Measurements from ENCODE around the gene SYTL5.

Gene SYTL5

DNA sequence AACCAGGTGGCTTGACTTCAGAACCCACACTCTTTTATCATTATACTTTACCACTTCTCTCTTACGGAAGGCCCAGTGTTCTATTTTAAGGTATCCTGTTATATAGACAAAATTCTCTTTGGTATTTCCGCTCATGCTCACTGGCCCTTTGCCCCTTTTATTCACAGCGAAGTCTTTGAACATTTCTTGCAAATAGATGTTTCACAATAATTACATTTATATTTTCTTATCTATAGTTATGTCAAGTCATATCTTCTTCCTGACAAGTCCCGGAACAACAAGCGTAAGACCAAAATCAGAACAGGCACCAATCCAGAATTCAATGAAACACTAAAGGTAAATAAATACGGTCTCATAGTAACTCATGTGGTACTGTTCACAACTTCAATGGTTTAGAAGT is 102.0 kb downstream of the SYTL5 start:
- Histone ChIP-seq H3K23ac (ENCODE audit: low read depth, low read length, poor library complexity) (no peak overlapping the region), H3K79me1 (ENCODE audit: low read depth, low read length) (no peaks in the 10 kb centered on the region), H2AK5ac (ENCODE audit: low read depth, low read length) (no peak overlapping the region), H3K4me1 (ENCODE audit: control insufficient read depth in 2 of 2, insufficient read depth in 1 of 2, low read depth in 1 of 2, low read length in 2 of 2) (no peaks in the 10 kb centered on the region), H3K27ac (replicated peaks; ENCODE audit: low read length) (no peak overlapping the region), H3K4me3 (ENCODE audit: low read length in 2 of 2) (no peak overlapping the region), H3K18ac (ENCODE audit: low read length) (no peak overlapping the region), H3K36me3 (replicated peaks in 1 of 2; ENCODE audit: control insufficient read depth in 2 of 2, insufficient read depth in 2 of 2, low read length in 2 of 2) (no peaks in the 10 kb centered on the region), H4K8ac (ENCODE audit: low read depth, low read length) (no peak overlapping the region), H3K14ac (ENCODE audit: low read length) (no peak overlapping the region), H2BK5ac (ENCODE audit: low read length) (no peak overlapping the region), H3K4me2 (ENCODE audit: insufficient read depth, low read length, poor library complexity, severe bottlenecking) (no peak overlapping the region), H2BK12ac (ENCODE audit: low read length) (no peak overlapping the region), H3K27me3 (ENCODE audit: control insufficient read depth in 3 of 3, insufficient read depth in 3 of 3, low read depth in 1 of 3, low read length in 3 of 3) (no peaks in the 10 kb centered on the region), H4K91ac (ENCODE audit: low read depth, low read length, poor library complexity) (no peak overlapping the region), H3K9ac (ENCODE audit: low read depth, low read length, poor library complexity) (no peak overlapping the region), H3K9me3 (replicated peaks in 1 of 2; ENCODE audit: control insufficient read depth in 2 of 2, insufficient read depth in 1 of 2, low read depth in 1 of 2, low read length in 2 of 2) (no peaks in the 10 kb centered on the region), H2BK120ac (ENCODE audit: low read depth, low read length) (no peak overlapping the region), H2AFZ (ENCODE audit: low read length) (no peak overlapping the region), H2BK15ac (ENCODE audit: low read length) (no peak overlapping the region), H3K4ac (ENCODE audit: low read length) (no peak overlapping the region)
- DNase-seq (ENCODE audit: low spot score), result no peak
- no CpG with 5 or more reads among the region's 6 CpGs for WGBS, 2 donors (ENCODE audit: extremely low coverage in 2 of 2, insufficient read length in 2 of 2, insufficient replicate concordance in 1 of 2)

- Histone ChIP-seq H2BK15ac (ENCODE audit: low read length) (no peak overlapping the region), H2BK12ac (ENCODE audit: low read length) (no peak overlapping the region), H3K4ac (ENCODE audit: low read length) (no peak overlapping the region), H2AFZ (ENCODE audit: low read length) (no peak overlapping the region), H4K91ac (ENCODE audit: low read depth, low read length, poor library complexity) (no peak overlapping the region), H3K18ac (ENCODE audit: low read length) (no peak overlapping the region), H3K4me3 (ENCODE audit: low read length in 2 of 2) (no peak overlapping the region), H4K8ac (ENCODE audit: low read depth, low read length) (no peak overlapping the region), H3K14ac (ENCODE audit: low read length) (no peak overlapping the region), H3K36me3 (replicated peaks in 1 of 2; ENCODE audit: control insufficient read depth in 2 of 2, insufficient read depth in 2 of 2, low read length in 2 of 2) (no peaks in the 10 kb centered on the region), H3K27me3 (ENCODE audit: control insufficient read depth in 3 of 3, insufficient read depth in 3 of 3, low read depth in 1 of 3, low read length in 3 of 3) (no peaks in the 10 kb centered on the region), H2BK120ac (ENCODE audit: low read depth, low read length) (no peak overlapping the region), H3K9me3 (replicated peaks in 1 of 2; ENCODE audit: control insufficient read depth in 2 of 2, insufficient read depth in 1 of 2, low read depth in 1 of 2, low read length in 2 of 2) (no peaks in the 10 kb centered on the region), H3K27ac (replicated peaks; ENCODE audit: low read length) (no peak overlapping the region), H3K4me2 (ENCODE audit: insufficient read depth, low read length, poor library complexity, severe bottlenecking) (no peak overlapping the region), H3K23ac (ENCODE audit: low read depth, low read length, poor library complexity) (no peak overlapping the region), H3K9ac (ENCODE audit: low read depth, low read length, poor library complexity) (no peak overlapping the region), H3K4me1 (ENCODE audit: control insufficient read depth in 2 of 2, insufficient read depth in 1 of 2, low read depth in 1 of 2, low read length in 2 of 2) (no peaks in the 10 kb centered on the region), H3K79me1 (ENCODE audit: low read depth, low read length) (no peaks in the 10 kb centered on the region), H2AK5ac (ENCODE audit: low read depth, low read length) (no peak overlapping the region), H2BK5ac (ENCODE audit: low read length) (no peak overlapping the region)
- WGBS, 2 donors (ENCODE audit: extremely low coverage in 2 of 2, insufficient read length in 2 of 2, insufficient replicate concordance in 1 of 2), result no CpG with 5 or more reads among the region's 4 CpGs
- no peak for DNase-seq (ENCODE audit: low spot score)
Measured at GRCh38 chrX:38109042-38109898, 102.9 kb downstream of the SYTL5 start.

- no peak overlapping the region for H3K4me3 ChIP-seq (ENCODE audit: low read length in 2 of 2)
- H3K27ac ChIP-seq (replicated peaks; ENCODE audit: low read length), result no peak overlapping the region
- no peak overlapping the region for H3K14ac ChIP-seq (ENCODE audit: low read length)
- H3K36me3 ChIP-seq (replicated peaks in 1 of 2; ENCODE audit: control insufficient read depth in 2 of 2, insufficient read depth in 2 of 2, low read length in 2 of 2), result no peaks in the 10 kb centered on the region
- H3K4me1 ChIP-seq (ENCODE audit: control insufficient read depth in 2 of 2, insufficient read depth in 1 of 2, low read depth in 1 of 2, low read length in 2 of 2), result no peaks in the 10 kb centered on the region
- no CpG with 5 or more reads among the region's 6 CpGs for WGBS, 2 donors (ENCODE audit: extremely low coverage in 2 of 2, insufficient read length in 2 of 2, insufficient replicate concordance in 1 of 2)
- no peak overlapping the region for H2AFZ ChIP-seq (ENCODE audit: low read length)
- no peaks in the 10 kb centered on the region for H3K9me3 ChIP-seq (replicated peaks in 1 of 2; ENCODE audit: control insufficient read depth in 2 of 2, insufficient read depth in 1 of 2, low read depth in 1 of 2, low read length in 2 of 2)
- H2BK120ac ChIP-seq (ENCODE audit: low read depth, low read length), result no peak overlapping the region
- H2AK5ac ChIP-seq (ENCODE audit: low read depth, low read length), result no peak overlapping the region
- H2BK5ac ChIP-seq (ENCODE audit: low read length), result no peak overlapping the region
- no peak overlapping the region for H3K23ac ChIP-seq (ENCODE audit: low read depth, low read length, poor library complexity)
- no peak overlapping the region for H3K4ac ChIP-seq (ENCODE audit: low read length)
- no peaks in the 10 kb centered on the region for H3K27me3 ChIP-seq (ENCODE audit: control insufficient read depth in 3 of 3, insufficient read depth in 3 of 3, low read depth in 1 of 3, low read length in 3 of 3)
- no peak overlapping the region for H4K8ac ChIP-seq (ENCODE audit: low read depth, low read length)
- no peak overlapping the region for H2BK12ac ChIP-seq (ENCODE audit: low read length)
- H3K9ac ChIP-seq (ENCODE audit: low read depth, low read length, poor library complexity), result no peak overlapping the region
- no peak for DNase-seq (ENCODE audit: low spot score)
- H2BK15ac ChIP-seq (ENCODE audit: low read length), result no peak overlapping the region
- no peak overlapping the region for H3K18ac ChIP-seq (ENCODE audit: low read length)
- H3K4me2 ChIP-seq (ENCODE audit: insufficient read depth, low read length, poor library complexity, severe bottlenecking), result no peak overlapping the region
- no peaks in the 10 kb centered on the region for H3K79me1 ChIP-seq (ENCODE audit: low read depth, low read length)
- H4K91ac ChIP-seq (ENCODE audit: low read depth, low read length, poor library complexity), result no peak overlapping the region
Measured at GRCh38 chrX:38110231-38110630, 103.9 kb downstream of the SYTL5 start.

DNA sequence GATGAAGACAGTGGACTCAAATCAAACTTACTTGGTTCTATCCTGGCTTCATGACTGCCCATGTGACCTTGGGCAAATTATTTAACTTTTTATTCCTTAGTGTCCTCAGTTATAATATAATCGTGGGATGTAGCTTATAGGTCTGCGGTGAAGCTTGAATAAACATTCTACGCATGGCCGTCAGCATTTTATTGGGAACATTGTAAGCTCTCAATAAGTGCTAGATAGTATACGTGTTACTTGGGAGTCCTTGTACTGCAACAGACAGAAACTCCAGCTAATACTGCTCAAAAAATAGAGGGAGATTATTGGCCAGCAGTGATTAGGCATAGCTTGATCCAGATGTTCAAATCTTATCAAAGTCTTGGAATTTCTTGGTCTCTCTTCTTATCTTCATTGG is 104.8 kb downstream of the SYTL5 start:
- no peak overlapping the region for H3K4ac ChIP-seq (ENCODE audit: low read length)
- H3K9me3 ChIP-seq (replicated peaks in 1 of 2; ENCODE audit: control insufficient read depth in 2 of 2, insufficient read depth in 1 of 2, low read depth in 1 of 2, low read length in 2 of 2), result no peaks in the 10 kb centered on the region
- no peak overlapping the region for H3K14ac ChIP-seq (ENCODE audit: low read length)
- H3K36me3 ChIP-seq (replicated peaks in 1 of 2; ENCODE audit: control insufficient read depth in 2 of 2, insufficient read depth in 2 of 2, low read length in 2 of 2), result no peaks in the 10 kb centered on the region
- H3K4me3 ChIP-seq (ENCODE audit: low read length in 2 of 2), result no peak overlapping the region
- no peak overlapping the region for H3K23ac ChIP-seq (ENCODE audit: low read depth, low read length, poor library complexity)
- H3K27me3 ChIP-seq (ENCODE audit: control insufficient read depth in 3 of 3, insufficient read depth in 3 of 3, low read depth in 1 of 3, low read length in 3 of 3), result no peaks in the 10 kb centered on the region
- H3K79me1 ChIP-seq (ENCODE audit: low read depth, low read length), result no peaks in the 10 kb centered on the region
- H3K9ac ChIP-seq (ENCODE audit: low read depth, low read length, poor library complexity), result no peak overlapping the region
- no peaks in the 10 kb centered on the region for H3K4me1 ChIP-seq (ENCODE audit: control insufficient read depth in 2 of 2, insufficient read depth in 1 of 2, low read depth in 1 of 2, low read length in 2 of 2)
- no peak overlapping the region for H3K18ac ChIP-seq (ENCODE audit: low read length)
- H2BK15ac ChIP-seq (ENCODE audit: low read length), result no peak overlapping the region
- H2BK120ac ChIP-seq (ENCODE audit: low read depth, low read length), result no peak overlapping the region
- H2AK5ac ChIP-seq (ENCODE audit: low read depth, low read length), result no peak overlapping the region
- no peak overlapping the region for H2BK12ac ChIP-seq (ENCODE audit: low read length)
- DNase-seq (ENCODE audit: low spot score), result no peak
- H3K27ac ChIP-seq (replicated peaks; ENCODE audit: low read length), result no peak overlapping the region
- no peak overlapping the region for H3K4me2 ChIP-seq (ENCODE audit: insufficient read depth, low read length, poor library complexity, severe bottlenecking)
- H2BK5ac ChIP-seq (ENCODE audit: low read length), result no peak overlapping the region
- no CpG with 5 or more reads among the region's 5 CpGs for WGBS, 2 donors (ENCODE audit: extremely low coverage in 2 of 2, insufficient read length in 2 of 2, insufficient replicate concordance in 1 of 2)
- H4K91ac ChIP-seq (ENCODE audit: low read depth, low read length, poor library complexity), result no peak overlapping the region
- H4K8ac ChIP-seq (ENCODE audit: low read depth, low read length), result no peak overlapping the region
- H2AFZ ChIP-seq (ENCODE audit: low read length), result no peak overlapping the region

All from neuronal stem cell (in vitro differentiated cells).